ENCODE measurements around the gene PNP. TPM values are rescaled to one million over a fixed set of nuclear protein-coding genes. Genes with fewer than 3 reads are reported as not detected.

PNP gene
- total RNA-seq, 3 donors from 2014 or later = 198 to 236 (median 221) TPM

DNA sequence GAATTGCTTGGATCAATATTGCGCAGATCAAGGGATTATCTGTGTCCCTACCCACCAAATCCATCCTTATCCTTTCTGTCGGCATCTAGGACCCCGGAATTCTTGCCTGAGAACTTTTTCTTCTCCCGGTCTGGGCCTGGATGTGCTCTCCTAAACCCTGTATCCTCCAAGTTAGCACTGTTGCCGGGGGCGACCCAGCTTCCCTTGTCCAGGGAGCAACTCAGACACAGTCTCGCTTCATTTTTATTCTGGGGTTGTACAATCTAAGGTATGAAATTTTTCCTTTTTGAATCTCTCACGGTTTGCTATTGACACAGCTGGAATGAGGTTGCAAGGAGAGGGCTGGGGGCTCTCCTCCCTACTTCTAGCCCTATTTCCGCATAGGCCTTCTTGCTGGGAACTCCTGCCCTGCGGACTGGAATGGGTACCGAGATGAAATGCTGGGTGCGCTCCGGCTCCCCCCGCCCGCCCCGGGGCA, 403 bp upstream of the PNP start:
- H3K36me3 Mint-ChIP-seq (ENCODE audit: insufficient read depth) = peaks cover 22% of the 10 kb centered on the region
- no peaks in the 10 kb centered on the region for H3K9me3 Mint-ChIP-seq
- DNase-seq (no peak), ATAC-seq (no peak)
- H3K4me3 Mint-ChIP-seq = peak overlapping the region; percentile 94
- H3K4me1 Mint-ChIP-seq (ENCODE audit: low read depth) = peaks cover 35% of the 10 kb centered on the region
- no peaks in the 10 kb centered on the region for H3K27me3 Mint-ChIP-seq (ENCODE audit: low read depth)

GRCh38 chr14:20469890-20470602, 840 bp downstream of the PNP start:
- Mint-ChIP-seq H3K9me3 (no peaks in the 10 kb centered on the region), H3K36me3 (ENCODE audit: insufficient read depth) (peaks cover 34% of the 10 kb centered on the region), H3K4me1 (ENCODE audit: low read depth) (peaks cover 47% of the 10 kb centered on the region), H3K4me3 (peak overlapping the region; percentile 94), H3K27me3 (ENCODE audit: low read depth) (no peaks in the 10 kb centered on the region)
- DNase-seq (peak; percentile 40), ATAC-seq (peak; percentile 82 to 84)

GRCh38 chr14:20470603-20470901, 1.3 kb downstream of the PNP start:
- ATAC-seq (no peak), DNase-seq (no peak)
- no peaks in the 10 kb centered on the region for H3K27me3 Mint-ChIP-seq (ENCODE audit: low read depth)
- H3K4me1 Mint-ChIP-seq (ENCODE audit: low read depth) = peaks cover 52% of the 10 kb centered on the region
- peaks cover 39% of the 10 kb centered on the region for H3K36me3 Mint-ChIP-seq (ENCODE audit: insufficient read depth)
- H3K9me3 Mint-ChIP-seq = no peaks in the 10 kb centered on the region
- H3K4me3 Mint-ChIP-seq = peak overlapping the region; percentile 94

GRCh38 chr14:20472536-20473169, 3.4 kb downstream of the PNP start:
- no peak for DNase-seq
- Mint-ChIP-seq H3K4me1 (ENCODE audit: low read depth) (peaks cover 73% of the 10 kb centered on the region), H3K27me3 (ENCODE audit: low read depth) (no peaks in the 10 kb centered on the region), H3K9me3 (no peaks in the 10 kb centered on the region), H3K4me3 (peak overlapping the region; percentile 94), H3K36me3 (ENCODE audit: insufficient read depth) (peaks cover 60% of the 10 kb centered on the region)
- ATAC-seq = no peak

- H3K36me3 Mint-ChIP-seq (ENCODE audit: insufficient read depth) = peaks cover 72% of the 10 kb centered on the region
- no peak for ATAC-seq
- no peak for DNase-seq
Measured at GRCh38 chr14:20476776-20477175, 7.6 kb downstream of the PNP start.

GRCh38 chr14:20477211-20477876, 8.1 kb downstream of the PNP start:
- H3K27me3 Mint-ChIP-seq (ENCODE audit: low read depth) = no peaks in the 10 kb centered on the region
- H3K4me1 Mint-ChIP-seq (ENCODE audit: low read depth) = peaks cover 83% of the 10 kb centered on the region
- no peak for DNase-seq
- H3K9me3 Mint-ChIP-seq = no peaks in the 10 kb centered on the region
- ATAC-seq = peak; percentile 19 to 35
- peaks cover 66% of the 10 kb centered on the region for H3K36me3 Mint-ChIP-seq (ENCODE audit: insufficient read depth)
- H3K4me3 Mint-ChIP-seq = peak overlapping the region; percentile 54

More at GRCh38 chr14:20476776-20477175, 7.6 kb downstream of the PNP start:
- Mint-ChIP-seq H3K4me1 (ENCODE audit: low read depth) (peaks cover 83% of the 10 kb centered on the region), H3K9me3 (no peaks in the 10 kb centered on the region), H3K4me3 (peak overlapping the region; percentile 54), H3K27me3 (ENCODE audit: low read depth) (no peaks in the 10 kb centered on the region)

- DNase-seq (no peak), ATAC-seq (no peak)
- peaks cover 83% of the 10 kb centered on the region for H3K4me1 Mint-ChIP-seq (ENCODE audit: low read depth)
- no peak overlapping the region for H3K4me3 Mint-ChIP-seq
- no peaks in the 10 kb centered on the region for H3K9me3 Mint-ChIP-seq
- H3K27me3 Mint-ChIP-seq (ENCODE audit: low read depth) = no peaks in the 10 kb centered on the region
- peaks cover 55% of the 10 kb centered on the region for H3K36me3 Mint-ChIP-seq (ENCODE audit: insufficient read depth)
Measured at GRCh38 chr14:20478894-20479293, 9.7 kb downstream of the PNP start.

GRCh38 chr14:20482382-20482781, 13.2 kb downstream of the PNP start:
- peaks cover 66% of the 10 kb centered on the region for H3K4me1 Mint-ChIP-seq (ENCODE audit: low read depth)
- no peak for DNase-seq
- H3K9me3 Mint-ChIP-seq = no peaks in the 10 kb centered on the region
- H3K4me3 Mint-ChIP-seq = no peak overlapping the region
- no peak for ATAC-seq
- H3K27me3 Mint-ChIP-seq (ENCODE audit: low read depth) = no peaks in the 10 kb centered on the region
- H3K36me3 Mint-ChIP-seq (ENCODE audit: insufficient read depth) = peaks cover 20% of the 10 kb centered on the region

GRCh38 chr14:20485900-20486299, 16.7 kb downstream of the PNP start:
- H3K4me3 Mint-ChIP-seq = no peak overlapping the region
- ATAC-seq = no peak
- peaks cover 72% of the 10 kb centered on the region for H3K4me1 Mint-ChIP-seq (ENCODE audit: low read depth)
- H3K9me3 Mint-ChIP-seq = no peaks in the 10 kb centered on the region
- no peaks in the 10 kb centered on the region for H3K27me3 Mint-ChIP-seq (ENCODE audit: low read depth)
- no peak for DNase-seq
- peaks cover 1% of the 10 kb centered on the region for H3K36me3 Mint-ChIP-seq (ENCODE audit: insufficient read depth)

GRCh38 chr14:20486684-20487395, 17.6 kb downstream of the PNP start:
- no peak for ATAC-seq
- Mint-ChIP-seq H3K27me3 (ENCODE audit: low read depth) (no peaks in the 10 kb centered on the region), H3K4me3 (peak overlapping the region; percentile 19), H3K4me1 (ENCODE audit: low read depth) (peaks cover 75% of the 10 kb centered on the region), H3K36me3 (ENCODE audit: insufficient read depth) (peaks cover 1% of the 10 kb centered on the region), H3K9me3 (no peaks in the 10 kb centered on the region)
- no peak for DNase-seq

GRCh38 chr14:20487396-20487725, 18.2 kb downstream of the PNP start:
- no peak overlapping the region for H3K4me3 Mint-ChIP-seq

GRCh38 chr14:20489093-20489994, 20.1 kb downstream of the PNP start:
- peaks cover 71% of the 10 kb centered on the region for H3K4me1 Mint-ChIP-seq (ENCODE audit: low read depth)
- DNase-seq = no peak
- ATAC-seq = peak; percentile 62 to 76
- H3K27me3 Mint-ChIP-seq (ENCODE audit: low read depth) = no peaks in the 10 kb centered on the region
- H3K36me3 Mint-ChIP-seq (ENCODE audit: insufficient read depth) = peaks cover 1% of the 10 kb centered on the region
- no peaks in the 10 kb centered on the region for H3K9me3 Mint-ChIP-seq
- peak overlapping the region; percentile 33 for H3K4me3 Mint-ChIP-seq

More at GRCh38 chr14:20487396-20487725, 18.2 kb downstream of the PNP start:
- Mint-ChIP-seq H3K9me3 (no peaks in the 10 kb centered on the region), H3K36me3 (ENCODE audit: insufficient read depth) (peaks cover 1% of the 10 kb centered on the region), H3K4me1 (ENCODE audit: low read depth) (peaks cover 74% of the 10 kb centered on the region), H3K27me3 (ENCODE audit: low read depth) (no peaks in the 10 kb centered on the region)
- ATAC-seq (no peak), DNase-seq (no peak)

DNA sequence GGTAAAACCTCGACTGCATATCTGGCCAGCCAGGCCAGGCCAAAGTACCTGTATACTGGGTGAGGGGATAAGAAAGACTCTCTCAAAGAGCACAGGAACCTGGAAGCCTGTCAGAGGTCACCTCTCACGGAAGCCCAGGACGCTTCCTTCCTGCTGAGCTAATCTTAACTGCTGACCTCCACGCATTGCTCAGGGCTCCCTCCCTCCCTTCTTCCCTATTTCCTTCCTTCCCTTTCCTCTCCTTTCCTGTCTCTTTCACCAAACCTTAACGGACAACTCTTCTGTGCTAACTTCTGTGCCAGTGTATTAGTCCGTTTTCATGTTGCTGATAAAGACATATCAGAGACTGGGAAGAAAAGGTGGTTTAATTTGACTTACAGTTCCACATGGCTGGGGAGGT, 21.4 kb downstream of the PNP start:
- peaks cover 3% of the 10 kb centered on the region for H3K9me3 Mint-ChIP-seq
- DNase-seq (no peak), ATAC-seq (no peak)
- H3K36me3 Mint-ChIP-seq (ENCODE audit: insufficient read depth) = peaks cover 1% of the 10 kb centered on the region
- H3K4me3 Mint-ChIP-seq = peak overlapping the region; percentile 46
- H3K4me1 Mint-ChIP-seq (ENCODE audit: low read depth) = peaks cover 74% of the 10 kb centered on the region
- H3K27me3 Mint-ChIP-seq (ENCODE audit: low read depth) = no peaks in the 10 kb centered on the region
